AG04449 (cell line): ENCODE measurements around the gene RSPH10B.
"Not testable (repeated sequence)": the region's sequence is repeated elsewhere in the genome, so short reads cannot be mapped to it uniquely, and the experiment has no call there.

Source experiments
- CTCF ChIA-PET: fragments of 350-600 bp; formaldehyde crosslinking; extraction: SDS; loops from one replicate; lab custom pipeline; 2021; ENCODE audit warnings: antibody characterized with exemption; lab: Yijun Ruan, JAX
- POLR2A ChIA-PET: fragments of 400-600, 350-600 bp; formaldehyde crosslinking; extraction: SDS; loops from one replicate; lab custom pipeline; 2020; ENCODE audit warnings: antibody characterized with exemption, inconsistent platforms; lab: Yijun Ruan, JAX
- DNase-seq: peaks from one replicate; pipeline ENCODE4 v3.0.0-alpha.2; 2010; ENCODE audit warnings: low read depth, low spot score
- H3K4me3 ChIP-seq: 2 replicates; pipeline ENCODE4 v1.5.1; 2011; ENCODE audit warnings: low read depth, mild to moderate bottlenecking, control low read depth, low read length
- TF ChIP-seq, protein P1 (sequence below): IDR thresholded peaks from one replicate; pipeline ENCODE4 v1.5.1; 2011; ENCODE audit warnings: mild to moderate bottlenecking, moderate library complexity, low read length, control low read depth, inconsistent platforms; ENCODE audit not compliant: insufficient read depth; ENCODE audit errors: missing control alignments

The RSPH10B gene

DNA sequence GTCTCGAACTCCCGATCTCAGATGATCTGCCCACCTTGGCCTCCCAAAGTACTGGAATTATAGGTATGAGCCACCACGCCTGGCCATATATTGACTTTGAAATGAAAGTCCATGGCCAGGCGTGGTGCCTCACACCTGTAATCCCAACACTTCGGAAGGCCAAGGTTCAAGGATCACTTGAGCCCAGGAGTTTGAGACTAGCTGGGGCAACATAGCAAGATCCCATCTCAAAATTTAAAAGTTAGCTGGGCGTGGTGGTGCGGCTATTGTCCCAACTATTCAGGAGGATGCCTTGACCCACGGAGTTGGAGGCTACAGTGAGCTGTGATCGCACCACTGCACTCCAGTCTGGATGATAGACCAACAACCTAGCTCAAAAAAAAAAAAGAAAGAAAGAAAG lies 78.0 kb downstream of the RSPH10B start:
- H3K4me3 ChIP-seq = no peak overlapping the region
- ChIA-PET CTCF (no interaction called here), POLR2A (no interaction called here)
- TF ChIP-seq, protein P1, sequence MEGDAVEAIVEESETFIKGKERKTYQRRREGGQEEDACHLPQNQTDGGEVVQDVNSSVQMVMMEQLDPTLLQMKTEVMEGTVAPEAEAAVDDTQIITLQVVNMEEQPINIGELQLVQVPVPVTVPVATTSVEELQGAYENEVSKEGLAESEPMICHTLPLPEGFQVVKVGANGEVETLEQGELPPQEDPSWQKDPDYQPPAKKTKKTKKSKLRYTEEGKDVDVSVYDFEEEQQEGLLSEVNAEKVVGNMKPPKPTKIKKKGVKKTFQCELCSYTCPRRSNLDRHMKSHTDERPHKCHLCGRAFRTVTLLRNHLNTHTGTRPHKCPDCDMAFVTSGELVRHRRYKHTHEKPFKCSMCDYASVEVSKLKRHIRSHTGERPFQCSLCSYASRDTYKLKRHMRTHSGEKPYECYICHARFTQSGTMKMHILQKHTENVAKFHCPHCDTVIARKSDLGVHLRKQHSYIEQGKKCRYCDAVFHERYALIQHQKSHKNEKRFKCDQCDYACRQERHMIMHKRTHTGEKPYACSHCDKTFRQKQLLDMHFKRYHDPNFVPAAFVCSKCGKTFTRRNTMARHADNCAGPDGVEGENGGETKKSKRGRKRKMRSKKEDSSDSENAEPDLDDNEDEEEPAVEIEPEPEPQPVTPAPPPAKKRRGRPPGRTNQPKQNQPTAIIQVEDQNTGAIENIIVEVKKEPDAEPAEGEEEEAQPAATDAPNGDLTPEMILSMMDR = no peak
- DNase-seq = no peak

DNA sequence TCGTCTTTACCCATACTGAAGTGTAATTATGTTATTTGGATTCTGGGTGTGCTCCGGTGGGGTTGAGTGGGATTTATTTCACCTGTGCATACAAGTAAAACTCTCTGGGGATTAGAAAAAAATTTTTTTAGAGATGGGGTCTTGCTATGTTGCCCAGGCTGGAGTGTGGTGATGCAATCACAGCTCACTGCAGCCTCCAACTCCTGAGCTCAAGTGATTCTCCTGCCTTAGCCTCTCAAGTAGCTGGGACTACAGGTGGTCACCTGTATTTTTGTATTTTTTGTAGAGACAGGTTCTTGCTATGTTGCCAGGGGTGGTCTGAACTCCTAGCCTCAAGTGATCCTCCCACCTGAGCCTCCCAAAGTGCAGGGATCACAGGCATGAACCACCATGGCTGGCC lies 80.2 kb downstream of the RSPH10B start:
- POLR2A ChIA-PET, DNase-seq, CTCF ChIA-PET, H3K4me3 ChIP-seq: not testable (repeated sequence)

DNA sequence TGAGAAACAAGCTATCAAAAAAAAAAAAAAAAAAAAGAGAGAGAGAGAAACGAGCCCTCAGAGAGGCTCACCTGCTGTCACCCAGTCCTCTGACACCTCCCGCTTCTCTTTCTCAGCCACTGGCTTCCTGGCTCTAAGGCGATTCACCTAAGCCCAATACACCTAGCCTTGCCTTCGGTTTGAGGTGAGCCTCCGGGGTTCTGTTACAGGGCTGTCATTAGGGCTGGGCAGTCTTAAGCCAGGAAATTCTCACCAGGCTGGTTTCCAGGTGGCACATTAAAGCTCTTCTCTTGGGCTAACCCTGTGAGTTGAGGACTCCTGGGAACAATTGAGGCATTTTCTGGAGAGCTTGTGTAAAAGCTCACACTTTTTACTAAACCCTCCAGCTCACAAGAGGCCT lies 82.5 kb downstream of the RSPH10B start:
- DNase-seq, POLR2A ChIA-PET, CTCF ChIA-PET, H3K4me3 ChIP-seq: not testable (repeated sequence)

DNA sequence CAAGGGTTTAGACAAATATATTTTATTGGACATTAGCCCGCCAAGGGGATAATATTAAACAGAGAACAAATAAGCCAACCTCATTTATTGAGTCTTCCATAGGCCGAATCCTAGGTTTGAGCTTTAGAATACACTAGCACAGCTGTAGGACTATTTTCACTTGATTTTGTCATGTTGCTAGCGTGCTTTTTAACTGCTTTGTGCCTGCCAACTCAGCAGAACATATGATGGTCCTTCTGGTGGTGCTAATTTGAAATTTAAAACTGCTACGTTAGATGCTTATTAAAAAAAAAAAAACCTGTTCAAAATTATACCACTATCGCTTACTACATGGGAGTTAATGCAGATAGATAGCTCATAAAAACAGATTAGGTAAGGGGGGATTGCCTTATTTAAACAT lies 86.1 kb downstream of the RSPH10B start:
- POLR2A ChIA-PET, H3K4me3 ChIP-seq, CTCF ChIA-PET, DNase-seq: not testable (repeated sequence)

DNA sequence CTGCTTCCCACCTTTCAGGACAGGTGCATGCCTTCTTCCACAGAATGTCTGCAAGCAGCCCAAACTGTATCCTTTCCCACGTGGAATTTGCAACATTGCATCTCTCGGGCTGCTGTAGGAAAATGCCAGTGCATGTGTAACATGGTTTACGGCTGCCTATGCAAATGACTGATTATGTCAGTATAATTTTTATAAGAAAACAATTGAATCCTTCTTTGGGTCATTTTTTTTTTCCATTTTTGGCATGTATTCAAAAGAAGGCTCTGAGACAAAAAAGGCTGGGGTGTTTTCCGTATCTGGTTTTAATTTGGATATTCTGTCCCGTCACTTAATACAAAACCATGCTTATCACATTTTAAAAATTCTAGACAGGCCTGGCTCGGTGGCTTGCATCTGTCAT lies 90.4 kb downstream of the RSPH10B start:
- POLR2A ChIA-PET, H3K4me3 ChIP-seq, CTCF ChIA-PET, DNase-seq: not testable (repeated sequence)

DNA sequence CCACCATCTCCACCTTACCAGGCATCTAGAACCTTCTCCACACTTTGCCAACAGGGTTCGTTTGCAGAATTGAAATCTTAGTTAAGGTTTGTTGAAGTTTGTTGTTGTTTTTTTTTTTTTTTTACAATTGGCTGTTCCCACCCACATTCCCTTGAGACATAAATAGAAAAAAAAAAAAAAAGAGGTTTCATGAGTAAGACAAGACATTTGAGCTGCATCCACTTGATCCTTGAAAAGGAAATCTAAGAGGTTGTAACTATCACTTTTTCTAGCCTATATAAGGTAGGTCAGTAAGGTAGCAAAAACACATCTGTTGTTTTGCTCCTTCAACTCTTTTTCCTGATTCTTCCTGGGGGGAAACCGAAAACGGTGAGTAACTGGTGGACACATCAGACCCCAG lies 90.9 kb downstream of the RSPH10B start:
- DNase-seq, H3K4me3 ChIP-seq, POLR2A ChIA-PET, CTCF ChIA-PET: not testable (repeated sequence)
